GM23338 (cell line): Measurements from ENCODE around the gene MED12L. TPM values are rescaled to one million over a fixed set of nuclear protein-coding genes. Genes with fewer than 3 reads are reported as not detected.
A peak's percentile ranks its signal among the peaks of the same experiment; 100 is the strongest.
"Not testable (repeated sequence)": the region's sequence is repeated elsewhere in the genome, so short reads cannot be mapped to it uniquely, and the experiment has no call there.

Experiments used
- ATAC-seq: fragments of 200-7000 bp; cut with Tn5 transposase; 3 replicates; pipeline ENCODE4 v1.9.1; 2020
- DNase-seq: peaks from one replicate; pipeline ENCODE4 v3.0.0-alpha.2; 2015; ENCODE audit warnings: low spot score
- H2AFZ ChIP-seq: fragments of 200-600 bp; sonication (generic); 2 replicates; pipeline ENCODE4 v1.8.0; 2016; ENCODE audit warnings: antibody characterized with exemption, mild to moderate bottlenecking, moderate library complexity
- H3F3A ChIP-seq: fragments of 200-600 bp; sonication (generic); replicated peaks from 2 replicates; pipeline ENCODE4 v1.8.0; 2017; ENCODE audit warnings: antibody characterized with exemption, mixed run types, low read depth
- H3K27ac ChIP-seq: fragments of 200-600 bp; sonication (generic); 2 replicates; pipeline ENCODE4 v1.6.1; 2016; ENCODE audit warnings: low read depth
- H3K27me3 ChIP-seq: fragments of 200-600 bp; sonication (generic); 2 replicates; pipeline ENCODE4 v1.8.0; 2016; ENCODE audit warnings: mild to moderate bottlenecking, mixed run types, moderate library complexity; ENCODE audit not compliant: insufficient read depth
- H3K36me3 ChIP-seq: fragments of 200-600 bp; sonication (generic); 2 replicates; pipeline ENCODE4 v1.8.0; 2016; ENCODE audit warnings: mild to moderate bottlenecking; ENCODE audit not compliant: insufficient read depth
- H3K4me1 ChIP-seq: fragments of 200-600 bp; sonication (generic); 2 replicates; pipeline ENCODE4 v1.8.0; 2016; ENCODE audit warnings: mild to moderate bottlenecking, moderate library complexity; ENCODE audit not compliant: insufficient read depth
- H3K4me2 ChIP-seq: fragments of 200-600 bp; sonication (generic); 2 replicates; pipeline ENCODE4 v1.7.1; 2017; ENCODE audit warnings: mixed run types
- H3K4me3 ChIP-seq: fragments of 200-600 bp; sonication (generic); 2 replicates; pipeline ENCODE4 v1.6.1; 2016; ENCODE audit warnings: mixed run types
- H3K79me2 ChIP-seq: fragments of 200-600 bp; sonication (generic); replicated peaks from 2 replicates; pipeline ENCODE4 v1.8.0; 2017; ENCODE audit warnings: mild to moderate bottlenecking; ENCODE audit not compliant: insufficient read depth
- H3K9me2 ChIP-seq: fragments of 200-600 bp; sonication (generic); 2 replicates; pipeline ENCODE4 v1.8.0; 2017; ENCODE audit not compliant: insufficient read depth
- H4K20me1 ChIP-seq: fragments of 200-600 bp; sonication (generic); replicated peaks from 2 replicates; pipeline ENCODE4 v1.8.0; 2017; ENCODE audit warnings: mild to moderate bottlenecking; ENCODE audit not compliant: insufficient read depth
- H3K27ac Mint-ChIP-seq: 2 replicates; pipeline ENCODE4 v1.8.0; 2020; ENCODE audit warnings: inconsistent platforms, mild to moderate bottlenecking, moderate library complexity, mixed read lengths
- H3K27me3 Mint-ChIP-seq: 3 replicates; pipeline ENCODE4 v1.8.0; 2022; ENCODE audit warnings: low read depth, mild to moderate bottlenecking, moderate library complexity, mixed read lengths, inconsistent platforms; ENCODE audit not compliant: insufficient read depth, poor library complexity
- H3K36me3 Mint-ChIP-seq: 3 replicates; pipeline ENCODE4 v1.8.0; 2021; ENCODE audit warnings: low read depth, mild to moderate bottlenecking, inconsistent platforms, moderate library complexity, mixed read lengths
- H3K4me1 Mint-ChIP-seq: 3 replicates; pipeline ENCODE4 v1.8.0; 2020; ENCODE audit warnings: mild to moderate bottlenecking, inconsistent platforms, mixed read lengths
- H3K4me3 Mint-ChIP-seq: 3 replicates; pipeline ENCODE4 v1.8.0; 2021; ENCODE audit warnings: moderate library complexity, mild to moderate bottlenecking, inconsistent platforms, mixed read lengths
- H3K9me3 Mint-ChIP-seq: 3 replicates; pipeline ENCODE4 v1.8.0; 2020; ENCODE audit warnings: moderate library complexity, mild to moderate bottlenecking, inconsistent platforms, mixed read lengths
- CREB1 ChIP-seq: fragments of 250-450 bp; sonication (Bioruptor Pico); IDR thresholded peaks from 2 replicates; pipeline ENCODE4 v1.5.0; 2020; ENCODE audit warnings: low read depth, mild to moderate bottlenecking, moderate library complexity
- EZH2 ChIP-seq: fragments of 200-600 bp; sonication (generic); IDR thresholded peaks from one replicate; pipeline ENCODE4 v1.8.0; 2017; ENCODE audit warnings: antibody characterized with exemption, mild to moderate bottlenecking, low read depth; ENCODE audit not compliant: unreplicated experiment
- JUNB ChIP-seq: IDR thresholded peaks from one replicate; pipeline ENCODE4 v1.6.1; 2016; ENCODE audit warnings: antibody characterized with exemption; ENCODE audit not compliant: unreplicated experiment
- POLR2AphosphoS5 ChIP-seq: IDR thresholded peaks from 2 replicates; pipeline ENCODE4 v1.6.1; 2016; ENCODE audit warnings: antibody characterized with exemption, low read depth
- ZNF114 ChIP-seq: fragments of 250-450 bp; sonication (Bioruptor Pico); IDR thresholded peaks from 2 replicates; pipeline ENCODE4 v1.5.0; 2020; ENCODE audit warnings: mild to moderate bottlenecking, moderate library complexity
- ZNF331 ChIP-seq: fragments of 250-450 bp; sonication (Bioruptor Pico); IDR thresholded peaks from 2 replicates; pipeline ENCODE4 v1.5.0; 2020; ENCODE audit warnings: low read depth, mild to moderate bottlenecking, moderate library complexity
- polyA plus RNA-seq: library from polyadenylated mRNA; unstranded; fragments of >200 nt; fragmentation: Nextera tagmentation; extraction: Ambion mirVana; gene quantifications from 2 replicates; pipeline ENCODE4 v1.2.1, GENCODE V29; 2016
- total RNA-seq: library from RNA; depleted of rRNA; stranded (reverse); fragments of >200 nt; shearing (Covaris generic); gene quantifications from 2 replicates; pipeline ENCODE4 v1.2.3, GENCODE V29; 2014
- TF ChIP-seq, protein P1 (sequence below), 2 experiments: fragments of 200-600 bp in 1 of 2; sonication (generic) in 1 of 2; conservative IDR thresholded peaks; 2 replicates each; pipeline versions ENCODE4 v1.5.1 to v1.6.1; 2016 to 2017; ENCODE audit warnings: antibody characterized with exemption in 2 of 2, low read depth in 2 of 2, mild to moderate bottlenecking in 2 of 2, moderate library complexity in 1 of 2
- TF ChIP-seq, protein P2 (sequence below): IDR thresholded peaks from one replicate; pipeline ENCODE4 v1.6.1; 2018; ENCODE audit warnings: antibody characterized with exemption; ENCODE audit not compliant: unreplicated experiment

MED12L gene
- total and polyA plus RNA-seq, 2 experiments from 2014 or later, result 5.7 to 25.0 TPM

DNA sequence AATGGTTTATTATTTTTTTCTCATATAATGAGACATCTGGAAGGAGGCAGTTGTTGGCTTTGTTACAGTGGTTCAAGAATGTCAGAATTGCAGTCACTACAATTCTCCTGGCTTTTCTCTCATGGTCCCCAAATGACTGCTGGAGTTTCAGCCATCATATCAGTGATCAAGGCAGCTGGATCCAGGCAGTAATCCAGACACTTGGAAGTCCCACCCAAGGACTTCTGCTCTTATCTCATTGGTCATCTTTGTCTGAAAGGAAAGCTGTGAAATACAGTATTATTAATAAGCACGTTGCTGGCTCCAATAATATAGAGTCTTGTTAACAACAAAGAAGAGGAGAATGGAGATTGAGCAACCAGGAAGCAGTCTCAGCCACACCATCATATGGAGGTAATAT is 22.9 kb upstream of the MED12L start:
- Mint-ChIP-seq H3K36me3 (no peaks in the 10 kb centered on the region), H3K4me3 (no peak overlapping the region), H3K9me3 (no peaks in the 10 kb centered on the region), H3K27me3 (no peaks in the 10 kb centered on the region), H3K27ac (no peak overlapping the region), H3K4me1 (no peaks in the 10 kb centered on the region)
- H3K9me2 ChIP-seq, result peaks cover 3% of the 10 kb centered on the region; the same call in 1 of the 2 replicates
- H3K27ac ChIP-seq, result no peak overlapping the region
- ATAC-seq (no peak), DNase-seq (no peak)
- H2AFZ ChIP-seq, result peak overlapping the region; percentile 73; the same call in 1 of the 2 replicates
- no peak overlapping the region for H3K4me2 ChIP-seq
- H3K27me3 ChIP-seq, result no peaks in the 10 kb centered on the region
- no peak for TF ChIP-seq CREB1 (CRISPR knock-in tag)
- TF ChIP-seq POLR2AphosphoS5, result no peak
- no peak for TF ChIP-seq EZH2
- no peak for TF ChIP-seq ZNF114 (CRISPR knock-in tag)
- no peaks in the 10 kb centered on the region for H3K36me3 ChIP-seq
- H3K79me2 ChIP-seq, result no peaks in the 10 kb centered on the region
- no peaks in the 10 kb centered on the region for H3F3A ChIP-seq
- no peak overlapping the region for H3K4me3 ChIP-seq
- H4K20me1 ChIP-seq, result no peaks in the 10 kb centered on the region
- no peaks in the 10 kb centered on the region for H3K4me1 ChIP-seq

DNA sequence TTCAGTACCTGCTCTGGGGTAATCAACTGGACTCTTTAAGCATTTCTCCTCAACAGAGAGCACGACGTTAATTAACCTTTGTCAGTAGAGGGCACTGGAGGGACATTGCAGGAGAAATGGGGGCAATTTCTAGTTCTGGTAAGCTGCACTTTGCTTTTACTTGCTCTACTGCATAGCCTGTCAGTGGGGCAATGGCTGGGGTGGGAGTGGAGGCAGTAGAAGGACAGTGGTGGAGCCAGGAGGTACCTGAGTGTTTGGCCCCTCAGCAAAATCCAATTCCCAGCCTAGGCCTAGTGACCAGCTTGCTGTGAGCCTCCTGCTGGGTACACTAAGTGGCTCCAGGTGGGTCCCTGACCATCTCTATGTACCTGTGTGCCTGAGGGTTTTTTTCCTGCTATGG is 18.3 kb upstream of the MED12L start:
- no peaks in the 10 kb centered on the region for H3F3A ChIP-seq
- ATAC-seq (peak; percentile 94), DNase-seq (peak; percentile 79)

DNA sequence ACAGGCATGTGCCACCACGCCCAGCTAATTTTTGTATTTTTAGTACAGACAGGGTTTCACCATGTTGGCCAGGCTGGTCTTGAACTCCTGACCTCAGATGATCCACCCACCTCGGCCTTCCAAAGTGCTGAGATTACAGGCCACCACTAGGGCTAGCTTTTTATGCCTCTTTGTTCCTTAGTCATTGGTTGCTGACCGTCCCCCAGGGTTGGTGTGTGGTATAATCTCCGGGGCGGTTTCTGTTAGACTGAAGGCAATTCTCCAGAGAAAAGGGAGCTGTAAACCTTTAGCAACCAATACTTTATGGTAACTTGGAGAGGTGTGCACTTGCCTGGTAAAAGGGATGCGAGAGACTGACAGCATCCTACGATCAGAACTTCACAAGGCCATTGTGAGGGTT is 12.6 kb upstream of the MED12L start:
- H3K27me3 Mint-ChIP-seq, H3K36me3 ChIP-seq, H3K9me2 ChIP-seq, H3K27me3 ChIP-seq, H2AFZ ChIP-seq, H3K4me3 Mint-ChIP-seq, H3K9me3 Mint-ChIP-seq, H3K36me3 Mint-ChIP-seq, DNase-seq, H3K4me3 ChIP-seq, H4K20me1 ChIP-seq, H3K27ac Mint-ChIP-seq, ATAC-seq, H3K27ac ChIP-seq, H3K4me1 ChIP-seq, H3K79me2 ChIP-seq, H3F3A ChIP-seq, H3K4me1 Mint-ChIP-seq, H3K4me2 ChIP-seq: not testable (repeated sequence)

More for the DNA sequence above, 18.3 kb upstream of the MED12L start:
- no peak overlapping the region for H2AFZ ChIP-seq
- no peaks in the 10 kb centered on the region for H3K36me3 ChIP-seq
- no peaks in the 10 kb centered on the region for H3K9me2 ChIP-seq
- Mint-ChIP-seq H3K4me1 (no peaks in the 10 kb centered on the region), H3K4me3 (no peak overlapping the region), H3K36me3 (no peaks in the 10 kb centered on the region), H3K9me3 (no peaks in the 10 kb centered on the region), H3K27ac (no peak overlapping the region), H3K27me3 (no peaks in the 10 kb centered on the region)
- H3K4me1 ChIP-seq, result no peaks in the 10 kb centered on the region
- no peak overlapping the region for H3K4me3 ChIP-seq
- H3K27ac ChIP-seq, result no peak overlapping the region
- no peaks in the 10 kb centered on the region for H4K20me1 ChIP-seq
- no peak overlapping the region for H3K4me2 ChIP-seq
- no peaks in the 10 kb centered on the region for H3K27me3 ChIP-seq
- no peak for TF ChIP-seq ZNF114 (CRISPR knock-in tag)
- no peak for TF ChIP-seq ZNF331
- TF ChIP-seq, protein P1, sequence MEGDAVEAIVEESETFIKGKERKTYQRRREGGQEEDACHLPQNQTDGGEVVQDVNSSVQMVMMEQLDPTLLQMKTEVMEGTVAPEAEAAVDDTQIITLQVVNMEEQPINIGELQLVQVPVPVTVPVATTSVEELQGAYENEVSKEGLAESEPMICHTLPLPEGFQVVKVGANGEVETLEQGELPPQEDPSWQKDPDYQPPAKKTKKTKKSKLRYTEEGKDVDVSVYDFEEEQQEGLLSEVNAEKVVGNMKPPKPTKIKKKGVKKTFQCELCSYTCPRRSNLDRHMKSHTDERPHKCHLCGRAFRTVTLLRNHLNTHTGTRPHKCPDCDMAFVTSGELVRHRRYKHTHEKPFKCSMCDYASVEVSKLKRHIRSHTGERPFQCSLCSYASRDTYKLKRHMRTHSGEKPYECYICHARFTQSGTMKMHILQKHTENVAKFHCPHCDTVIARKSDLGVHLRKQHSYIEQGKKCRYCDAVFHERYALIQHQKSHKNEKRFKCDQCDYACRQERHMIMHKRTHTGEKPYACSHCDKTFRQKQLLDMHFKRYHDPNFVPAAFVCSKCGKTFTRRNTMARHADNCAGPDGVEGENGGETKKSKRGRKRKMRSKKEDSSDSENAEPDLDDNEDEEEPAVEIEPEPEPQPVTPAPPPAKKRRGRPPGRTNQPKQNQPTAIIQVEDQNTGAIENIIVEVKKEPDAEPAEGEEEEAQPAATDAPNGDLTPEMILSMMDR (conservative IDR thresholded peaks at IDR 0.05; ENCODE audit: low read depth in 2 of 2), result peak; percentile 79 to 90
- no peak for TF ChIP-seq EZH2
- no peak for TF ChIP-seq JUNB
- TF ChIP-seq, protein P2, sequence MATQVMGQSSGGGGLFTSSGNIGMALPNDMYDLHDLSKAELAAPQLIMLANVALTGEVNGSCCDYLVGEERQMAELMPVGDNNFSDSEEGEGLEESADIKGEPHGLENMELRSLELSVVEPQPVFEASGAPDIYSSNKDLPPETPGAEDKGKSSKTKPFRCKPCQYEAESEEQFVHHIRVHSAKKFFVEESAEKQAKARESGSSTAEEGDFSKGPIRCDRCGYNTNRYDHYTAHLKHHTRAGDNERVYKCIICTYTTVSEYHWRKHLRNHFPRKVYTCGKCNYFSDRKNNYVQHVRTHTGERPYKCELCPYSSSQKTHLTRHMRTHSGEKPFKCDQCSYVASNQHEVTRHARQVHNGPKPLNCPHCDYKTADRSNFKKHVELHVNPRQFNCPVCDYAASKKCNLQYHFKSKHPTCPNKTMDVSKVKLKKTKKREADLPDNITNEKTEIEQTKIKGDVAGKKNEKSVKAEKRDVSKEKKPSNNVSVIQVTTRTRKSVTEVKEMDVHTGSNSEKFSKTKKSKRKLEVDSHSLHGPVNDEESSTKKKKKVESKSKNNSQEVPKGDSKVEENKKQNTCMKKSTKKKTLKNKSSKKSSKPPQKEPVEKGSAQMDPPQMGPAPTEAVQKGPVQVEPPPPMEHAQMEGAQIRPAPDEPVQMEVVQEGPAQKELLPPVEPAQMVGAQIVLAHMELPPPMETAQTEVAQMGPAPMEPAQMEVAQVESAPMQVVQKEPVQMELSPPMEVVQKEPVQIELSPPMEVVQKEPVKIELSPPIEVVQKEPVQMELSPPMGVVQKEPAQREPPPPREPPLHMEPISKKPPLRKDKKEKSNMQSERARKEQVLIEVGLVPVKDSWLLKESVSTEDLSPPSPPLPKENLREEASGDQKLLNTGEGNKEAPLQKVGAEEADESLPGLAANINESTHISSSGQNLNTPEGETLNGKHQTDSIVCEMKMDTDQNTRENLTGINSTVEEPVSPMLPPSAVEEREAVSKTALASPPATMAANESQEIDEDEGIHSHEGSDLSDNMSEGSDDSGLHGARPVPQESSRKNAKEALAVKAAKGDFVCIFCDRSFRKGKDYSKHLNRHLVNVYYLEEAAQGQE, result no peak
- TF ChIP-seq POLR2AphosphoS5, result no peak
- no peaks in the 10 kb centered on the region for H3K79me2 ChIP-seq
